HepG2 (cell line): ENCODE measurements around the gene CPVL. TPM values are rescaled to one million over a fixed set of nuclear protein-coding genes. Genes with fewer than 3 reads are reported as not detected.

Source experiments
- AGO2 ChIP-seq: fragments of 200-400 bp; formaldehyde crosslinking; optimal IDR thresholded peaks from 2 replicates; pipeline ENCODE3; 2017; ENCODE audit warnings: mild to moderate bottlenecking, low read depth, low read length, moderate library complexity
- ARID5B ChIP-seq: IDR thresholded peaks from 2 replicates; pipeline ENCODE4 v1.4.0; 2020; ENCODE audit warnings: mild to moderate bottlenecking, missing genetic modification reagents
- CBFB ChIP-seq: sonication (generic); formaldehyde crosslinking; IDR thresholded peaks from 2 replicates; pipeline ENCODE4 v1.4.0; 2020; ENCODE audit warnings: missing genetic modification reagents
- CREB1 ChIP-seq, 2 experiments: fragments of 450-650 bp in 1 of 2; IDR thresholded peaks; 2 replicates each; pipeline ENCODE4 v1.6.1; 2016 to 2017; ENCODE audit warnings: control low read depth in 1 of 2, mild to moderate bottlenecking in 1 of 2, missing compliant biosample characterization in 1 of 2, missing genetic modification characterization in 1 of 2
- ERF ChIP-seq: IDR thresholded peaks from 2 replicates; pipeline ENCODE4 v1.6.1; 2018; ENCODE audit warnings: missing biosample characterization, missing genetic modification reagents
- MEIS1 ChIP-seq: sonication (generic); formaldehyde crosslinking; IDR thresholded peaks from 2 replicates; pipeline ENCODE4 v1.9.0; 2021; ENCODE audit warnings: mild to moderate bottlenecking, missing genetic modification reagents, moderate library complexity, borderline replicate concordance
- NKX3-1 ChIP-seq: sonication (generic); formaldehyde crosslinking; IDR thresholded peaks from 2 replicates; pipeline ENCODE4 v1.5.0; 2020; ENCODE audit warnings: missing genetic modification reagents
- SIX1 ChIP-seq: sonication (generic); formaldehyde crosslinking; IDR thresholded peaks from 2 replicates; pipeline ENCODE4 v1.4.0; 2020; ENCODE audit warnings: missing genetic modification reagents, borderline replicate concordance
- SSRP1 ChIP-seq: IDR thresholded peaks from 2 replicates; pipeline ENCODE4 v1.6.1; 2016; ENCODE audit warnings: control low read depth
- polyA plus RNA-seq, 8 experiments: library from polyadenylated mRNA; depleted of rRNA in 3 of 8; stranded (reverse) in 7 of 8; unstranded in 1 of 8; fragments of >200 nt; fragmentation: Illumina TruSeq in 4 of 8; extraction: Trizol in 4 of 8; gene quantifications; 2 replicates each; pipeline versions ENCODE4 v1.2.1 to v1.2.3, GENCODE V29; 2011 to 2016; ENCODE audit warnings: low read depth in 4 of 8, missing spikeins in 1 of 8, mixed read lengths in 1 of 8; ENCODE audit not compliant: insufficient read depth in 1 of 8
- total RNA-seq, 5 experiments: library from RNA; depleted of rRNA; stranded (reverse); fragments of >200 nt; fragmentation: Illumina TruSeq; extraction: Trizol; gene quantifications; 2 replicates each; pipeline ENCODE4 v1.2.3, GENCODE V29; 2016; ENCODE audit warnings: low read depth in 1 of 5
- TF ChIP-seq, protein P1 (sequence below): sonication (generic); formaldehyde crosslinking; IDR thresholded peaks from 2 replicates; pipeline ENCODE4 v1.5.1; 2020; ENCODE audit warnings: mild to moderate bottlenecking, missing genetic modification reagents

CPVL gene
- total and polyA plus RNA-seq, 2 of the 13 experiments (the other 11 are each of a cell fraction or from before 2014, with no cell fraction given) = 59.2 to 294 TPM

DNA sequence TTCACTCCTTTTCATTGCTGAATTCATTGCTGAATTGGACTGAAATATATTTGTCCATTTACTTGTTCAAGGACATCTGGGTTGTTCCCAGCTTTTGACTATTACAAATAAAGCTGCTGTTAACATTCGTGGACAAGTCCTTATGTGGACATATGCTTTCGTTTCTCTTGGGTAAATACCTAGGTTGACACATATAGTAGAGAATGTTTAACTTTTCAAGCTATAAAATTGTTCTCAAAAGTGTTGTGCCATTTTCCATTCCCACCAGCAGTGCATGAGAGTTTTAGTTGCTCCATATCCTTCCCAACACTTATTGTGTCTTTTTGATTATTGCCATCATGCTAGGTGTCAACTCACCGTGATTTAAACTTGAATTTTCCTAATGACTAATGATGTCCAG, 17.5 kb upstream of the CPVL start (continued):
- TF ChIP-seq ARID5B (CRISPR knock-in tag) = peak; percentile 88
- TF ChIP-seq, protein P1, sequence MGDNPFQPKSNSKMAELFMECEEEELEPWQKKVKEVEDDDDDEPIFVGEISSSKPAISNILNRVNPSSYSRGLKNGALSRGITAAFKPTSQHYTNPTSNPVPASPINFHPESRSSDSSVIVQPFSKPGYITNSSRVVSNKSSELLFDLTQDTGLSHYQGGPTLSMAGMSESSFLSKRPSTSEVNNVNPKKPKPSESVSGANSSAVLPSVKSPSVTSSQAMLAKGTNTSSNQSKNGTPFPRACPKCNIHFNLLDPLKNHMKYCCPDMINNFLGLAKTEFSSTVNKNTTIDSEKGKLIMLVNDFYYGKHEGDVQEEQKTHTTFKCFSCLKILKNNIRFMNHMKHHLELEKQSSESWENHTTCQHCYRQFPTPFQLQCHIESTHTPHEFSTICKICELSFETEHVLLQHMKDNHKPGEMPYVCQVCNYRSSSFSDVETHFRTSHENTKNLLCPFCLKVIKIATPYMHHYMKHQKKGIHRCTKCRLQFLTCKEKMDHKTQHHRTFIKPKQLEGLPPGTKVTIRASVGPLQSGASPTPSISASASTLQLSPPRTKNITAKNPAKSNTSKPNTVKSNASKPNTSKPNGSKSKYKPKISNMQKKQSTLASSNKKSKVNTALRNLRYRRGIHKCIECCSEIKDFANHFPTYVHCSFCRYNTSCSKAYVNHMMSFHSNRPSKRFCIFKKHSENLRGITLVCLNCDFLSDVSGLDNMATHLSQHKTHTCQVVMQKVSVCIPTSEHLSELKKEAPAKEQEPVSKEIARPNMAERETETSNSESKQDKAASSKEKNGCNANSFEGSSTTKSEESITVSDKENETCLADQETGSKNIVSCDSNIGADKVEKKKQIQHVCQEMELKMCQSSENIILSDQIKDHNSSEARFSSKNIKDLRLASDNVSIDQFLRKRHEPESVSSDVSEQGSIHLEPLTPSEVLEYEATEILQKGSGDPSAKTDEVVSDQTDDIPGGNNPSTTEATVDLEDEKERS (CRISPR knock-in tag) = no peak
- TF ChIP-seq NKX3-1 (CRISPR knock-in tag) = no peak
- no peak for TF ChIP-seq ERF
- TF ChIP-seq AGO2 = no peak
- no peak for TF ChIP-seq SIX1 (CRISPR knock-in tag)
- no peak for TF ChIP-seq CREB1 (IDR thresholded peaks at IDR 0.05)
- peak; percentile 39; the same call in 1 of the 2 replicates for TF ChIP-seq CREB1 (CRISPR knock-in tag; IDR thresholded peaks at IDR 0.05)
- no peak for TF ChIP-seq SSRP1 (CRISPR knock-in tag)
- TF ChIP-seq CBFB (CRISPR knock-in tag) = no peak
- TF ChIP-seq MEIS1 (CRISPR knock-in tag) = no peak
